ENCODE data around the gene SLC41A1.

The SLC41A1 gene

DNA sequence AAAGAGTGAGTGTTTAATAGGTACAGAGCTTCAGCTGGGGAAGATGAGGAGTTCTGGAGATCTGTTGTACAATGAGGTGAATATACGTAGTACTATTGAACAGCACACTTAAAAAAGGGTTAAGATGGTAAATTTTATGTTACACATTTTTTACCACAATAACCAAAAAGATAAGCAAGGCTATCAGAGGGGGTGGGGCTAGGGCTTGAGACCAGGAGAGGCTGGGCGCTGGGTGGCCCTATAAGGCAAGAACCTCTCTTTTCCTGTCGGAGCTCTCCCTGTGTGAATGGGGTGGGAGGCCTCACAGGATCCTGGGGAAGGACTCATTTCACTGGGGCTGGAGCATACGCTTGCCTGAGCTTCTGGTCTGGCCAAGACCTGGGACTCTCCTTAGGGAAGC lies 9.0 kb downstream of the SLC41A1 start:
- TF ChIP-seq CTCF (IDR thresholded peaks at IDR 0.05): no peak

GRCh38 chr1:205802060-205802459 lies 10.9 kb downstream of the SLC41A1 start:
- no peak for TF ChIP-seq CTCF (IDR thresholded peaks at IDR 0.05)

DNA sequence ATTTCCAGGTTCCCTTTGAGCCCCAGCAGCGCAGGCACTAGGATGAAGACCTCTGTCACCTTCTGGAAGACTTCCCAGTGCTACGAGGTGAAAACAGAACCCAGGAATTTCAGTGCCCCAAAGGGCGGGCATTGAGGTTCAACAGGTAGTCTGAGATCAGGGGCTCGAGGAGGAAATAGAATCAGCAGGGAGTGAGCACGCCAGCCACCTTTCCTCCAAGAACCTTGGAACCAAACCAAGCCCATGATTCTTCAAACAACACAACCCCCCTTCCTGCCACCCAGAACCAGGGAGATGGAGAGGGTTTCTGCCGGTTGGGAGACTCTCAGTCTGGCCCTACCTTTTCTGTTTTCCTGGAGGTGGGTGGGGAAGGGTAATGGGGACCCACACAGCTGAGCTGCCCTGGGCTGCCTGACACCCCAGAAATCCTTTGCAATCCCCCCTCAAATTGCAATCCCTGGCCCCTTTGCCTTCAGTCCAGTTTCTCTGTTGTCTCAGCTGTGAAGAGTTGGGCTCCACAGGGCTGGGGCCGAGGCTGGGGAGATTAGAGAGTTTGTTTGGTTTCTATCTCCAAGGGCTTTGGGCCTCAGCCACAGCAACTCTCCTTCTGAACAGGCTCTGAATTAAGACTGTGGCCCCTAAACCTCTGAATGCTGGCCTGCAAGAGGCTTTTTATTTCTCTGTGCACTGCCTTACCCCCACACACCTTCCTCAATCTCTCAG lies 11.9 kb downstream of the SLC41A1 start:
- no peak for TF ChIP-seq CTCF (IDR thresholded peaks at IDR 0.05)

GRCh38 chr1:205800427-205800826 lies 12.6 kb downstream of the SLC41A1 start:
- no peak for TF ChIP-seq CTCF (IDR thresholded peaks at IDR 0.05)

- no peak for TF ChIP-seq CTCF (IDR thresholded peaks at IDR 0.05)
These were observed 14.4 kb downstream of the SLC41A1 start for GRCh38 chr1:205798577-205798976.

GRCh38 chr1:205797168-205797567 lies 15.8 kb downstream of the SLC41A1 start:
- TF ChIP-seq CTCF (IDR thresholded peaks at IDR 0.05): no peak

- no peak for TF ChIP-seq CTCF (IDR thresholded peaks at IDR 0.05)
These were observed 18.8 kb downstream of the SLC41A1 start for GRCh38 chr1:205794011-205794730.
